Measurements from ENCODE around the gene C22orf31.

C22orf31 gene

DNA sequence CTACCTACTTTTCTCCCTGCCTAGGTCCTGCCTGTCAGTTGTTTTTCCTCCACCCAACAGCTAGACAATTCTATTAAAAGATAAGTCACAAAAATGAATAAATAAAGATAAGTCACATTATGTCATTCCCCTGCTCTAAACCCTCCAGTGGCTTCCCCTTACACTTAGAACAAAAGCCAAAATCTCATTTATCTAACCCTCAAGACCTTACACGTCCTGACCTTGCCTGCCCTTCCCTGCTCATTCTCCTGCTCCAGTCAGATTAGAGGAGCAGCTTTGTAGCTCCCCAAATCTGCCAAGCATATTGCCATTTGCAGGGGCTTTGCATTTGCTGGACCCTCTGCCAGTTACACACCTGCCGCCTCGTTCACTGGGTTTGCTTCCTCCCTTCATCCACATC is 27.9 kb upstream of the C22orf31 start:
- H3K27ac ChIP-seq (ENCODE audit: extremely low read depth, low read depth, low read length), result no peak overlapping the region
- H3K9me3 ChIP-seq (ENCODE audit: control insufficient read depth, insufficient read depth, low read depth, low read length), result no peaks in the 10 kb centered on the region
- H3K4me1 ChIP-seq (ENCODE audit: control insufficient read depth, insufficient read depth, low read length), result peaks cover 3% of the 10 kb centered on the region; the same call in 1 of the 2 replicates
- H3K4me3 ChIP-seq (ENCODE audit: low read depth, low read length), result no peak overlapping the region
- CTCF ChIA-PET, result interaction anchor here (3.2 kb wide), 1 partner anchor 65 kb away, joined by 14 read pairs; no protein-coding TSS in a partner anchor
- no peaks in the 10 kb centered on the region for H3K36me3 ChIP-seq (ENCODE audit: control insufficient read depth in 2 of 2, insufficient read depth in 1 of 2, low read length in 2 of 2)
- POLR2A ChIA-PET, result no interaction called here
- TF ChIP-seq ZNF37A (tag by site-specific recombination; IDR thresholded peaks at IDR 0.05) (no peak), ZNF501 (tag by site-specific recombination; IDR thresholded peaks at IDR 0.05) (no peak), ZNF121 (tag by site-specific recombination; IDR thresholded peaks at IDR 0.05) (no peak), KLF10 (tag by site-specific recombination; IDR thresholded peaks at IDR 0.05) (no peak), ZNF776 (tag by site-specific recombination; IDR thresholded peaks at IDR 0.05; ENCODE audit: borderline replicate concordance) (no peak), ZNF311 (tag by site-specific recombination; IDR thresholded peaks at IDR 0.05; ENCODE audit: borderline replicate concordance) (no peak)
- TF ChIP-seq, protein P1, sequence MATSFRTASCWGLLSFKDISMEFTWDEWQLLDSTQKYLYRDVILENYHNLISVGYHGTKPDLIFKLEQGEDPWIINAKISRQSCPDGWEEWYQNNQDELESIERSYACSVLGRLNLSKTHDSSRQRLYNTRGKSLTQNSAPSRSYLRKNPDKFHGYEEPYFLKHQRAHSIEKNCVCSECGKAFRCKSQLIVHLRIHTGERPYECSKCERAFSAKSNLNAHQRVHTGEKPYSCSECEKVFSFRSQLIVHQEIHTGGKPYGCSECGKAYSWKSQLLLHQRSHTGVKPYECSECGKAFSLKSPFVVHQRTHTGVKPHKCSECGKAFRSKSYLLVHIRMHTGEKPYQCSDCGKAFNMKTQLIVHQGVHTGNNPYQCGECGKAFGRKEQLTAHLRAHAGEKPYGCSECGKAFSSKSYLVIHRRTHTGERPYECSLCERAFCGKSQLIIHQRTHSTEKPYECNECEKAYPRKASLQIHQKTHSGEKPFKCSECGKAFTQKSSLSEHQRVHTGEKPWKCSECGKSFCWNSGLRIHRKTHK (tag by site-specific recombination; IDR thresholded peaks at IDR 0.05), result no peak
- TF ChIP-seq, protein P2, sequence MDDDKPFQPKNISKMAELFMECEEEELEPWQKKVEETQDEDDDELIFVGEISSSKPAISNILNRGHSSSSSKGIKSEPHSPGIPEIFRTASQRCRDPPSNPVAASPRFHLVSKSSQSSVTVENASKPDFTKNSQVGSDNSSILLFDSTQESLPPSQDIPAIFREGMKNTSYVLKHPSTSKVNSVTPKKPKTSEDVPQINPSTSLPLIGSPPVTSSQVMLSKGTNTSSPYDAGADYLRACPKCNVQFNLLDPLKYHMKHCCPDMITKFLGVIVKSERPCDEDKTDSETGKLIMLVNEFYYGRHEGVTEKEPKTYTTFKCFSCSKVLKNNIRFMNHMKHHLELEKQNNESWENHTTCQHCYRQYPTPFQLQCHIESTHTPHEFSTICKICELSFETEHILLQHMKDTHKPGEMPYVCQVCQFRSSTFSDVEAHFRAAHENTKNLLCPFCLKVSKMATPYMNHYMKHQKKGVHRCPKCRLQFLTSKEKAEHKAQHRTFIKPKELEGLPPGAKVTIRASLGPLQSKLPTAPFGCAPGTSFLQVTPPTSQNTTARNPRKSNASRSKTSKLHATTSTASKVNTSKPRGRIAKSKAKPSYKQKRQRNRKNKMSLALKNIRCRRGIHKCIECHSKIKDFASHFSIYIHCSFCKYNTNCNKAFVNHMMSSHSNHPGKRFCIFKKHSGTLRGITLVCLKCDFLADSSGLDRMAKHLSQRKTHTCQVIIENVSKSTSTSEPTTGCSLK (tag by site-specific recombination; IDR thresholded peaks at IDR 0.05), result no peak

DNA sequence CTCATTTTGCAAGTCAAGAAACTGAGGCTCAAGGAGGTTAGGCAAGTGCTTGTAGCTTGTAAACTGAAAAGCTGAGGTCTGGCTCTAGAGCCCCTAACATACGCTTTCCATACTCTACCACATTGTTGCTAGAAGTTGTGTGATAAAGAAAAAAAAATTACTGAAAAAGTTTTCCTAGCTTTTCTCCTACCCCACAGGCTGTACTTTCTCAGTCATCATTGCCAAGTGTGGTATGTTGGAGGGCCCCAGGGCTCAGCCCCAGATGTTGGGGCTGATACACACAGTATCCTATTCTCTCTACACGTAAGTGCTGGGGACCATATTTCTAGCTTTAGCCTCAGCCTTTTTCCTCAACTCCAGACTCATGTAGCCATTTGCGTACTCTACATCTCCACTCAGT is 27.2 kb upstream of the C22orf31 start:
- peaks cover 3% of the 10 kb centered on the region; the same call in 1 of the 2 replicates for H3K4me1 ChIP-seq (ENCODE audit: control insufficient read depth, insufficient read depth, low read length)
- no peak for TF ChIP-seq ZNF140 (tag by site-specific recombination; IDR thresholded peaks at IDR 0.05)
- no peak for TF ChIP-seq ZNF10 (tag by site-specific recombination; IDR thresholded peaks at IDR 0.05)
- TF ChIP-seq ZBTB1 (tag by site-specific recombination; IDR thresholded peaks at IDR 0.05), result no peak
- TF ChIP-seq ZNF202 (tag by site-specific recombination; IDR thresholded peaks at IDR 0.05; ENCODE audit: borderline replicate concordance), result no peak
- TF ChIP-seq ZNF433 (tag by site-specific recombination; IDR thresholded peaks at IDR 0.05; ENCODE audit: low read depth), result no peak
- TF ChIP-seq KLF10 (tag by site-specific recombination; IDR thresholded peaks at IDR 0.05), result no peak
- TF ChIP-seq ZBTB20 (tag by site-specific recombination; IDR thresholded peaks at IDR 0.05), result peak; percentile 82
- no peak for TF ChIP-seq ZNF311 (tag by site-specific recombination; IDR thresholded peaks at IDR 0.05; ENCODE audit: borderline replicate concordance)
- ChIA-PET POLR2A (interaction anchor here (1.0 kb wide), 1 partner anchor 10 kb away, joined by 4 read pairs; no protein-coding TSS in a partner anchor), CTCF (interaction anchor here (0.7 to 3.2 kb wide), 2 partner anchors 30 to 65 kb away, joined by 3 to 14 read pairs; no protein-coding TSS in a partner anchor)
- no peaks in the 10 kb centered on the region for H3K9me3 ChIP-seq (ENCODE audit: control insufficient read depth, insufficient read depth, low read depth, low read length)
- H3K27ac ChIP-seq (ENCODE audit: extremely low read depth, low read depth, low read length), result no peak overlapping the region
- H3K4me3 ChIP-seq (ENCODE audit: low read depth, low read length), result no peak overlapping the region
- no peaks in the 10 kb centered on the region for H3K36me3 ChIP-seq (ENCODE audit: control insufficient read depth in 2 of 2, insufficient read depth in 1 of 2, low read length in 2 of 2)

DNA sequence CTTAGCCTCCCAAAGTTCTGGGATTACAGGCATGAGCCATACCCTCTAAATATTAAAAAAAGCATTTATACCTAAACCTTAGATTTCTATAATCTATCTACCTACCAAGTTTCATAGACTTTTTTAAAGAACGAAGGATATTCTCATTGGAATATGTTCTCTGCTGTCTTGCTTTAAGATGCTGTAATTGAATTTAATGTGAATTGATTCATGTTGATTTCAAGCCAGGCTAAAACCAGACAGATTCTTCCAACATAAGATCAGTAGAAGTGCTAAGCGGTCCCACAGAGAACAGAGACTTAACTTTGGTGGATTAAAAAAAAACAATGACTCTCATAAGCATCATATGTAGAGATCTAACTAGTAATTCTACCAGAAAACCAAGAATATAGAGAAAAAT is 25.4 kb upstream of the C22orf31 start:
- H3K9me3 ChIP-seq (ENCODE audit: control insufficient read depth, insufficient read depth, low read depth, low read length), result no peaks in the 10 kb centered on the region
- ChIA-PET CTCF (interaction anchor here (0.6 to 3.2 kb wide), 6 partner anchors 24 to 1038 kb away, joined by 3 to 14 read pairs (median 4); no protein-coding TSS in a partner anchor), POLR2A (no interaction called here)
- TF ChIP-seq ZNF2 (tag by site-specific recombination; IDR thresholded peaks at IDR 0.05) (no peak), BCL11B (tag by site-specific recombination; IDR thresholded peaks at IDR 0.05; ENCODE audit: low read depth) (no peak), ZBTB1 (tag by site-specific recombination; IDR thresholded peaks at IDR 0.05) (no peak), ZNF664 (tag by site-specific recombination; IDR thresholded peaks at IDR 0.05) (no peak), ZFHX2 (tag by site-specific recombination; conservative IDR thresholded peaks at IDR 0.05) (no peak), REPIN1 (tag by site-specific recombination; IDR thresholded peaks at IDR 0.05; ENCODE audit: low read depth) (no peak), ZBTB20 (tag by site-specific recombination; IDR thresholded peaks at IDR 0.05) (no peak)
- TF ChIP-seq, protein P3, sequence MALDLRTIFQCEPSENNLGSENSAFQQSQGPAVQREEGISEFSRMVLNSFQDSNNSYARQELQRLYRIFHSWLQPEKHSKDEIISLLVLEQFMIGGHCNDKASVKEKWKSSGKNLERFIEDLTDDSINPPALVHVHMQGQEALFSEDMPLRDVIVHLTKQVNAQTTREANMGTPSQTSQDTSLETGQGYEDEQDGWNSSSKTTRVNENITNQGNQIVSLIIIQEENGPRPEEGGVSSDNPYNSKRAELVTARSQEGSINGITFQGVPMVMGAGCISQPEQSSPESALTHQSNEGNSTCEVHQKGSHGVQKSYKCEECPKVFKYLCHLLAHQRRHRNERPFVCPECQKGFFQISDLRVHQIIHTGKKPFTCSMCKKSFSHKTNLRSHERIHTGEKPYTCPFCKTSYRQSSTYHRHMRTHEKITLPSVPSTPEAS (tag by site-specific recombination; IDR thresholded peaks at IDR 0.05), result no peak
- TF ChIP-seq, protein P4, sequence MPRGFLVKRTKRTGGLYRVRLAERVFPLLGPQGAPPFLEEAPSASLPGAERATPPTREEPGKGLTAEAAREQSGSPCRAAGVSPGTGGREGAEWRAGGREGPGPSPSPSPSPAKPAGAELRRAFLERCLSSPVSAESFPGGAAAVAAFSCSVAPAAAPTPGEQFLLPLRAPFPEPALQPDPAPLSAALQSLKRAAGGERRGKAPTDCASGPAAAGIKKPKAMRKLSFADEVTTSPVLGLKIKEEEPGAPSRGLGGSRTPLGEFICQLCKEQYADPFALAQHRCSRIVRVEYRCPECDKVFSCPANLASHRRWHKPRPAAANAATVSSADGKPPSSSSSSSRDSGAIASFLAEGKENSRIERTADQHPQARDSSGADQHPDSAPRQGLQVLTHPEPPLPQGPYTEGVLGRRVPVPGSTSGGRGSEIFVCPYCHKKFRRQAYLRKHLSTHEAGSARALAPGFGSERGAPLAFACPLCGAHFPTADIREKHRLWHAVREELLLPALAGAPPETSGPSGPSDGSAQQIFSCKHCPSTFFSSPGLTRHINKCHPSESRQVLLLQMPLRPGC (tag by site-specific recombination; IDR thresholded peaks at IDR 0.05), result no peak
- H3K4me3 ChIP-seq (ENCODE audit: low read depth, low read length), result no peak overlapping the region
- H3K36me3 ChIP-seq (ENCODE audit: control insufficient read depth in 2 of 2, insufficient read depth in 1 of 2, low read length in 2 of 2), result no peaks in the 10 kb centered on the region
- peaks cover 6% of the 10 kb centered on the region; the same call in 1 of the 2 replicates for H3K4me1 ChIP-seq (ENCODE audit: control insufficient read depth, insufficient read depth, low read length)
- no peak overlapping the region for H3K27ac ChIP-seq (ENCODE audit: extremely low read depth, low read depth, low read length)
